Breast epithelium (tissue), 4 donors: ENCODE measurements around the gene RAET1G. TPM values are rescaled to one million over a fixed set of nuclear protein-coding genes. Genes with fewer than 3 reads are reported as not detected.
"Not testable (repeated sequence)": the region's sequence is repeated elsewhere in the genome, so short reads cannot be mapped to it uniquely, and the experiment has no call there.

ENCODE experiments used
- DNase-seq, 2 donors: peaks; one replicate each; pipeline ENCODE4 v3.0.0-alpha.2; 2019; ENCODE audit warnings: low spot score in 2 of 2
- H3K27ac ChIP-seq, 2 donors: fragments of 200-600 bp; sonication (generic) in 1 of 2; one replicate each; pipeline ENCODE4 v1.5.1; 2016 to 2019; ENCODE audit warnings: mild to moderate bottlenecking in 1 of 2
- H3K27me3 ChIP-seq, 2 donors: fragments of 200-600 bp; sonication (generic) in 1 of 2; one replicate each; pipeline versions ENCODE4 v1.5.1 to v1.6.0; 2017 to 2019; ENCODE audit warnings: control low read depth in 1 of 2, mild to moderate bottlenecking in 1 of 2
- H3K36me3 ChIP-seq: fragments of 200-600 bp; one replicate; pipeline ENCODE4 v1.5.1; 2019
- H3K4me1 ChIP-seq, 2 donors: fragments of 200-600 bp; sonication (generic); one replicate each; pipeline ENCODE4 v1.5.1; 2016 to 2019; ENCODE audit warnings: control low read depth in 1 of 2
- H3K4me3 ChIP-seq, 3 donors: fragments of 200-600 bp; sonication (generic); 1 replicate in 2 of 3; 2 replicates in 1 of 3; pipeline ENCODE4 v1.5.1; 2016 to 2019; ENCODE audit warnings: mild to moderate bottlenecking in 3 of 3, moderate library complexity in 2 of 3
- H3K9me3 ChIP-seq, 2 donors: fragments of 200-600 bp; sonication (generic) in 1 of 2; one replicate each; pipeline ENCODE4 v1.5.1; 2016 to 2019; ENCODE audit warnings: control low read depth in 1 of 2
- POLR2A ChIP-seq: fragments of 450-650 bp; IDR thresholded peaks from one replicate; pipeline ENCODE4 v1.6.1; 2016; ENCODE audit warnings: antibody characterized with exemption, mild to moderate bottlenecking, moderate library complexity
- POLR2AphosphoS5 ChIP-seq, 3 donors: sonication (generic); formaldehyde crosslinking; IDR thresholded peaks; one replicate each; pipeline ENCODE4 v1.6.1; 2017; ENCODE audit warnings: antibody characterized with exemption in 3 of 3
- intact Hi-C: fragments of 100-400 bp; cut with DNase I; formaldehyde crosslinking; loops from one replicate; pipeline ENCODE4 v1.15.1; 2023; ENCODE audit warnings: low total_unique reads
- total RNA-seq, 3 donors: library from RNA; depleted of rRNA; stranded (reverse); fragments of >200 nt; gene quantifications; one replicate each; pipeline ENCODE4 v1.1.0, GENCODE V29; 2016
- TF ChIP-seq, protein P1 (sequence below), 3 donors: fragments of 450-650 bp; IDR thresholded peaks; one replicate each; pipeline ENCODE4 v1.5.1; 2016 to 2017; ENCODE audit warnings: antibody characterized with exemption in 3 of 3, mild to moderate bottlenecking in 3 of 3, moderate library complexity in 3 of 3

Gene RAET1G
- total RNA-seq, 3 donors from 2014 or later, result 2.2 TPM; not detected in 2

GRCh38 chr6:149962461-149963211 lies 39.7 kb upstream of the RAET1G start:
- intact Hi-C loops, result no loop called here
- peaks cover 0 to 44% of the 10 kb centered on the region in 2 donors for H3K27me3 ChIP-seq
- no peak overlapping the region for H3K27ac ChIP-seq
- peaks cover 0 to 4% of the 10 kb centered on the region in 2 donors for H3K4me1 ChIP-seq
- TF ChIP-seq, protein P1, sequence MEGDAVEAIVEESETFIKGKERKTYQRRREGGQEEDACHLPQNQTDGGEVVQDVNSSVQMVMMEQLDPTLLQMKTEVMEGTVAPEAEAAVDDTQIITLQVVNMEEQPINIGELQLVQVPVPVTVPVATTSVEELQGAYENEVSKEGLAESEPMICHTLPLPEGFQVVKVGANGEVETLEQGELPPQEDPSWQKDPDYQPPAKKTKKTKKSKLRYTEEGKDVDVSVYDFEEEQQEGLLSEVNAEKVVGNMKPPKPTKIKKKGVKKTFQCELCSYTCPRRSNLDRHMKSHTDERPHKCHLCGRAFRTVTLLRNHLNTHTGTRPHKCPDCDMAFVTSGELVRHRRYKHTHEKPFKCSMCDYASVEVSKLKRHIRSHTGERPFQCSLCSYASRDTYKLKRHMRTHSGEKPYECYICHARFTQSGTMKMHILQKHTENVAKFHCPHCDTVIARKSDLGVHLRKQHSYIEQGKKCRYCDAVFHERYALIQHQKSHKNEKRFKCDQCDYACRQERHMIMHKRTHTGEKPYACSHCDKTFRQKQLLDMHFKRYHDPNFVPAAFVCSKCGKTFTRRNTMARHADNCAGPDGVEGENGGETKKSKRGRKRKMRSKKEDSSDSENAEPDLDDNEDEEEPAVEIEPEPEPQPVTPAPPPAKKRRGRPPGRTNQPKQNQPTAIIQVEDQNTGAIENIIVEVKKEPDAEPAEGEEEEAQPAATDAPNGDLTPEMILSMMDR (IDR thresholded peaks at IDR 0.05), result no peak
- TF ChIP-seq POLR2AphosphoS5 (IDR thresholded peaks at IDR 0.05) (no peak), POLR2A (no peak)
- H3K9me3 ChIP-seq, result no peaks in the 10 kb centered on the region
- H3K4me3 ChIP-seq, result peak overlapping the region in 1 of 3 donors; percentile 69
- DNase-seq, result no peak
- no peaks in the 10 kb centered on the region for H3K36me3 ChIP-seq

GRCh38 chr6:149961728-149962425 lies 39.0 kb upstream of the RAET1G start:
- H3K9me3 ChIP-seq, result no peaks in the 10 kb centered on the region
- peaks cover 0 to 48% of the 10 kb centered on the region in 2 donors for H3K27me3 ChIP-seq
- H3K27ac ChIP-seq, result no peak overlapping the region
- DNase-seq, result no peak
- peaks cover 0 to 4% of the 10 kb centered on the region in 2 donors for H3K4me1 ChIP-seq
- TF ChIP-seq POLR2A, result no peak
- no peak for TF ChIP-seq POLR2AphosphoS5 (IDR thresholded peaks at IDR 0.05)
- TF ChIP-seq, protein P1 (IDR thresholded peaks at IDR 0.05), result no peak
- no peak overlapping the region for H3K4me3 ChIP-seq
- no peaks in the 10 kb centered on the region for H3K36me3 ChIP-seq
- intact Hi-C loops, result no loop called here

GRCh38 chr6:149960488-149960887 lies 37.6 kb upstream of the RAET1G start:
- Histone ChIP-seq H3K9me3 (no peaks in the 10 kb centered on the region), H3K4me3 (no peak overlapping the region), H3K4me1 (peaks cover 0 to 4% of the 10 kb centered on the region in 2 donors), H3K36me3 (no peaks in the 10 kb centered on the region), H3K27ac (no peak overlapping the region), H3K27me3 (peaks cover 0 to 56% of the 10 kb centered on the region in 2 donors)
- no peak for DNase-seq
- intact Hi-C loops, result no loop called here
- TF ChIP-seq, protein P1 (IDR thresholded peaks at IDR 0.05), result no peak
- TF ChIP-seq POLR2AphosphoS5 (IDR thresholded peaks at IDR 0.05) (no peak), POLR2A (no peak)

- H3K4me1 ChIP-seq, DNase-seq: not testable (repeated sequence)
- peaks cover 0 to 54% of the 10 kb centered on the region in 2 donors for H3K27me3 ChIP-seq
These were observed 36.9 kb upstream of the RAET1G start for GRCh38 chr6:149959806-149960205.

GRCh38 chr6:149958124-149958523 lies 35.2 kb upstream of the RAET1G start:
- intact Hi-C loops, result loop anchor here (10.0 kb wide), 1 partner anchor 47 kb away; no protein-coding TSS in a partner anchor
- not testable (repeated sequence) for DNase-seq, H3K4me3 ChIP-seq, H3K36me3 ChIP-seq, H3K27ac ChIP-seq, H3K4me1 ChIP-seq, H3K9me3 ChIP-seq
- H3K27me3 ChIP-seq, result peaks cover 0 to 47% of the 10 kb centered on the region in 2 donors

More at GRCh38 chr6:149959806-149960205, 36.9 kb upstream of the RAET1G start:
- H3K4me3 ChIP-seq, H3K27ac ChIP-seq, H3K36me3 ChIP-seq, H3K9me3 ChIP-seq: not testable (repeated sequence)
- intact Hi-C loops, result loop anchor here (10.0 kb wide), 1 partner anchor 45 kb away; no protein-coding TSS in a partner anchor

DNA sequence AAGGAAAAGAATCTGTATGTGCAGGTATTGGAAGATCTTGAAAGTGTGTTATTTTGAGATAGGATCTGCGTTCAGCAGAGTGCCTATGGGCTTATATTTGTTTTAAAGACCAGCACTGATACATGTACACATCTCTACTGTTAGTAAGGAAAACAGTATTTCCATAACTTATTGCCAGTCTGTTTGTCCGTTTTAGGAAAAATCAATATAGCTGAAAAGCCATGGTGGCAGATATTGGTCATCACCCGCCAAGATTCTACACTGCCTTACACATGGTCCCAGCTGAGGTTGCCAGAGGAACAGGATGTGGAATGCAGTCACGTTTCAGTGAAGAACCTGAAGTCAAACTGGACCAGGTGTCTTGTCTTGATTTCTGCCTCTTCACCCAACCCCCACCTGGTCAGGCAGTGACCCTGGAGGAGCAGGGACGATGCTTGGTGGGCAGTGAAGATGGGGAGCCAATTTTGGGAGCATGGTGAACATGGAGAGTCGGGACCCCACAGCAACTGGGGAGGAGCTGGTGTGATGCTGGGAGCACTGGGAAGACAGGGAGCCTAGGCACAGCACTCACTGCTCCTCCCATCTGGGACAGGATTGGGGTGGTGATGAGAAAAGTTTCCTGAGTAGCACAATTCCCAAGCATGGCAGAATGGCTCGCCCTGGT lies 32.9 kb upstream of the RAET1G start:
- intact Hi-C loops, result loop anchor here (10.0 kb wide), 1 partner anchor 49 kb away; no protein-coding TSS in a partner anchor
- DNase-seq, result not testable (repeated sequence)
- peaks cover 0 to 54% of the 10 kb centered on the region in 2 donors for H3K27me3 ChIP-seq

DNA sequence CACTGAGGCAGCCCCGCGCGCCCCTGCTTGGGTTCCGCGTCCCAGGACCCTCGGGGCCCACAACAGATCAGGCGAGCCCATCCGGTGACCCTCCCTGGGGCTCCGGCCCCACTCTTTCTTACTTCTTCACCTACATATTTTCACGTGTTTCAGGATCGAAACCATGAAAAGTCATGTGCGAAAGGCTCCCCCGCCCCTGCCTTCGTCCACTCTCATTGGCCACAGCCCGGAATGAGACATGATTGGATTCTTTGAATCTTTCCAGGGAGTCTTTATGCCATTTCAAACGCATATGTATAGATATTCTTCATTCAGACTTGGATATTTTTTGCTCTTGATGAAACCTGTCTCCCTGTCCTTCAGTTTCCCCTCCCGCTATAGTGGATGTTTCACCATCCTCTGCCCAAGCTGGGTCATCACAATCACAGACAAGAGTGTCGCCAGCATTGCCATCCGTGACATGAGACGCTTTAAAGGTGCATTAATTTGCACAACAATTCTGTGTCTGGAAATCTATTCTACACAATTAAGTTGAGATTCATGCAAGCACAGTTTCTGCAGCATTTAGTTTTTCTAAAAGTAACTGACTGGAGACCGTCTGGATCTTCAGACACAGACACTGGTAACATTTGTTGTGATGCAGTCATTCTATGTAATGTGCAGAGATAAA lies 32.2 kb upstream of the RAET1G start:
- H3K9me3 ChIP-seq, DNase-seq, H3K4me1 ChIP-seq, H3K36me3 ChIP-seq, H3K27ac ChIP-seq, H3K4me3 ChIP-seq: not testable (repeated sequence)
- intact Hi-C loops, result loop anchor here (10.0 kb wide), 1 partner anchor 50 kb away; no protein-coding TSS in a partner anchor
- peaks cover 0 to 51% of the 10 kb centered on the region in 2 donors for H3K27me3 ChIP-seq

More for the DNA sequence above, 32.9 kb upstream of the RAET1G start:
- not testable (repeated sequence) for H3K4me1 ChIP-seq, H3K27ac ChIP-seq, H3K9me3 ChIP-seq, H3K36me3 ChIP-seq, H3K4me3 ChIP-seq

DNA sequence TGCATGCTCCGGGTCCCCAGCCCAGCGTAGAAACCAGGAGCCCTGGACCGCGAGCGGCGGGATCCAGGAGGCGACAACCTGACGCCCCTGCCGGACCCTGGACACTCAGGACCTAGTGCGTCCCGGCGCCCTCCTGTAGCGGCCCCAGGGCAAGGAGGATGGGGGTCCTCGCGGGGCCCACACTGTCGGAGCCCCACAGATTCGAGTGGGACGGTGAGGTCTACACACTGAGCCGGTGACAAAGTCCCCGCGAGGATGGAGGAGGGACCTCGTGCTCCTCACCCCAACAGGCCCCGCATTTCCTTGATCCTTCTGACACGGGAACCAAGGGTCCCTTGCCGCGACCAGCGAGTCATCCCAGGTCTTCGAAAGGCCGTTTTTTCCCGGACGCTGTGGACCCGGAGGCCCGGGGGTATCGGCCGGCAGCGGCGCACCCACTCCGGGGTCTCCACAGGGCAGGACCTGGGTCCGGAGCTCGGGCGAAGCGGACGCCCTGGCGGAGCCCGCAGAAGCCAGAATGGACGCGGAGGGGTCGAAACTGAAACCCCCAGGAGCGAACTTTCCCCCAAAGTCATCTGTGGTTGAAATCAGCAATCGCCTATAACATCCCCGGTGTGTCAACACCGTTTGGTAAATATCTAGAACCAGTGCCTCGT lies 31.5 kb upstream of the RAET1G start:
- not testable (repeated sequence) for H3K9me3 ChIP-seq, H3K36me3 ChIP-seq, H3K4me1 ChIP-seq, DNase-seq, H3K27ac ChIP-seq
- peak overlapping the region in 1 of 3 donors; percentile 33 for H3K4me3 ChIP-seq
- peaks cover 0 to 51% of the 10 kb centered on the region in 2 donors for H3K27me3 ChIP-seq
- intact Hi-C loops, result loop anchor here (10.0 kb wide), 1 partner anchor 50 kb away; no protein-coding TSS in a partner anchor
